Colonic mucosa (tissue), 4 donors: ENCODE results near the gene IL34. TPM values are rescaled to one million over a fixed set of nuclear protein-coding genes. Genes with fewer than 3 reads are reported as not detected.

ENCODE experiments used
- DNase-seq: peaks from one replicate; pipeline ENCODE4 v3.0.0-alpha.2; 2020
- H3K27ac ChIP-seq: fragments of 200-600 bp; one replicate; pipeline ENCODE4 v1.8.0; 2021
- H3K27me3 ChIP-seq: fragments of 200-600 bp; one replicate; pipeline ENCODE4 v1.8.0; 2021
- H3K36me3 ChIP-seq: fragments of 200-600 bp; one replicate; pipeline ENCODE4 v1.8.0; 2021
- H3K4me1 ChIP-seq: fragments of 200-600 bp; one replicate; pipeline ENCODE4 v1.8.0; 2021; ENCODE audit warnings: mild to moderate bottlenecking
- H3K4me3 ChIP-seq: fragments of 200-600 bp; one replicate; pipeline ENCODE4 v1.8.0; 2021
- H3K9ac ChIP-seq, 2 donors: one replicate each; pipeline ENCODE4 v1.7.0; 2013; ENCODE audit warnings: control low read depth in 2 of 2, low read depth in 2 of 2, low read length in 2 of 2
- H3K9me3 ChIP-seq: fragments of 200-600 bp; one replicate; pipeline ENCODE4 v1.8.0; 2021
- intact Hi-C: fragments of 100-400 bp; cut with DNase I; formaldehyde crosslinking; loops from one replicate; pipeline ENCODE4 v1.14.1; 2022
- total RNA-seq, 2 donors: library from RNA; stranded (reverse); fragmentation: NEBNext Ultra II Directional in 1 of 2; extraction: Animal tissue kit (Norgen Biotek cat#: 25700) in 1 of 2; gene quantifications; one replicate each; pipeline ENCODE4 v1.2.1, GENCODE V29; 2021
- TF ChIP-seq, protein P1 (sequence below): fragments of 200-600 bp; IDR thresholded peaks from one replicate; pipeline ENCODE4 v1.8.0; 2022; ENCODE audit warnings: antibody characterized with exemption, mild to moderate bottlenecking
- donor health status: healthy.
- donor health status: DM: no; HTN: no; CAD: no.
- donor health status: DM: no; HTN: no; CAD: no.

Gene IL34
- total RNA-seq, 2 donors from 2014 or later, result 1.1 to 2.8 TPM

DNA sequence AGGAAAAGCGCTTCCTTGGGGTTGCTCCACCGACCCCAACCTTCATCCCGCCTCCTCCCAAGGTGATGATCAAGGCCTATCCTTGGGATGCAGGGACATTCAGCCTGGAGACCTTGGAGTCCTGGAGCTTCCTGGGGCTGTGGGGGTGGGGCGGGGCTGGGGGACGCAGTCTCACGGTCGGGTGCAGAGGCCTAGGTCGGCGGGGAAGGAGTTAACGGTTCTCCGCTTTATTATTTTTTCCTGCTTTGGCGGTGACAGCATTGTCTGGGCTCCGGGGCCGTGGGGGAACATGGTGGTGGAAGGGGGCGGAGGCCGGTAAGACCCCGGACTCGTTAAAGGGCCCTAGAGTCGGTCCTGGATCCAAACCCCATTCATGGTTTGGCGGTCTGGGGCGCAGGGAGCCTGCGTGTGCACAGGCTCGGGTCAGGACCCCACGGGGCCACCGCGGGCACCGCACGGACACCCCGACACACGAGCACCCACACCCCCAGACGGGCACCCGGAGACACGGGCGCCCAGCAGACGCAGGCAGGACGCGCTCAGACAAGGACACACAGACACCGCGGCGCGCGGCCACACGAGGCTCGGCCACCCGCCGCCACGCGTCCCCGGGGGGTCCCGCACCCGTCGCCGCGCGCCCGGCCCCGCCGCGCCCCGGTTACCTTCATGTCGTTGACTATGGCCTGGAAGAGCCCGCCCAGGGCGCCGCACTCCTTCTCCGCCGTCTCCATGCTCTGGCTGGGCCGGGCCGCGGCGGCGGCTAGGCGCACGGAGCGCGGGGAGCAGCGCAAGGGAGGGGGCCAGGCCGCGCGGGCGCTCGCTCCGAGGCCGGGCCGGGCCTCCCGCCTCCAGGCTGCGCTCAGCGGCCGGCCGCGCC is 38.9 kb downstream of the IL34 start:
- peak overlapping the region; percentile 50 for H3K4me3 ChIP-seq
- TF ChIP-seq, protein P1, sequence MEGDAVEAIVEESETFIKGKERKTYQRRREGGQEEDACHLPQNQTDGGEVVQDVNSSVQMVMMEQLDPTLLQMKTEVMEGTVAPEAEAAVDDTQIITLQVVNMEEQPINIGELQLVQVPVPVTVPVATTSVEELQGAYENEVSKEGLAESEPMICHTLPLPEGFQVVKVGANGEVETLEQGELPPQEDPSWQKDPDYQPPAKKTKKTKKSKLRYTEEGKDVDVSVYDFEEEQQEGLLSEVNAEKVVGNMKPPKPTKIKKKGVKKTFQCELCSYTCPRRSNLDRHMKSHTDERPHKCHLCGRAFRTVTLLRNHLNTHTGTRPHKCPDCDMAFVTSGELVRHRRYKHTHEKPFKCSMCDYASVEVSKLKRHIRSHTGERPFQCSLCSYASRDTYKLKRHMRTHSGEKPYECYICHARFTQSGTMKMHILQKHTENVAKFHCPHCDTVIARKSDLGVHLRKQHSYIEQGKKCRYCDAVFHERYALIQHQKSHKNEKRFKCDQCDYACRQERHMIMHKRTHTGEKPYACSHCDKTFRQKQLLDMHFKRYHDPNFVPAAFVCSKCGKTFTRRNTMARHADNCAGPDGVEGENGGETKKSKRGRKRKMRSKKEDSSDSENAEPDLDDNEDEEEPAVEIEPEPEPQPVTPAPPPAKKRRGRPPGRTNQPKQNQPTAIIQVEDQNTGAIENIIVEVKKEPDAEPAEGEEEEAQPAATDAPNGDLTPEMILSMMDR, result no peak
- no peaks in the 10 kb centered on the region for H3K36me3 ChIP-seq
- peaks cover 2% of the 10 kb centered on the region for H3K4me1 ChIP-seq
- peak overlapping the region; percentile 66 to 74 for H3K9ac ChIP-seq
- no peak for DNase-seq
- intact Hi-C loops, result no loop called here
- H3K9me3 ChIP-seq, result no peaks in the 10 kb centered on the region
- no peaks in the 10 kb centered on the region for H3K27me3 ChIP-seq
- H3K27ac ChIP-seq, result peak overlapping the region; percentile 36

DNA sequence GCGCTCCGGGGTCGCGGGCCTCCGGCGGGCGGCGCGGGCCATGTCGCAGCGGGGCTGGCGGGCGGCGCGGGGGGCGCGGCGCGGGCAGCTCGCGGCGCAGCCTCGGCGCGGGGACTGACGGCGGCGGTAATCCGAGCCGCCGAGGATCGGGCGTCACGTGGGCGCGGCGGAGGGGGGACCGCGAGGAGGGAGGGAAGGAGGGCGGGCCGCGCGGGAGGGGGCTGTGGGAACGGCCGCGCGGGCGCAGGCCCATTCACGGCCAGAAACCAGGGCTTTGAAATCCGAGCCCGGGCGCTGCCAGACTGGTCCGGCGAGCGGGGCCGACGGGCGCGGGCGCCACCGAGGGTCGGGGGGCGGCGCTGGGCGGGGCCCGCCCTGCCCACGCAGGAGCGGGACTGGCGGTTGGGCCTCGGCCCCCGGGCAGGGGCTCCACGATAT is 39.6 kb downstream of the IL34 start, which contains the start of gene MTSS2:
Gene MTSS2, minus strand, starts transcription at position 116 of the 438 bp plus-strand sequence. CDS start 262 bp downstream, outside the sequence.
- no peaks in the 10 kb centered on the region for H3K27me3 ChIP-seq
- H3K36me3 ChIP-seq, result no peaks in the 10 kb centered on the region
- peaks cover 7% of the 10 kb centered on the region for H3K4me1 ChIP-seq
- H3K27ac ChIP-seq, result peak within 1 kb of the TSS; percentile 44
- TF ChIP-seq, protein P1, result no peak
- peak; percentile 66 for DNase-seq
- peak within 1 kb of the TSS; percentile 50 for H3K4me3 ChIP-seq
- no peaks in the 10 kb centered on the region for H3K9me3 ChIP-seq
- H3K9ac ChIP-seq, result peak within 1 kb of the TSS; percentile 66 to 74
- intact Hi-C loops, result no loop called here

DNA sequence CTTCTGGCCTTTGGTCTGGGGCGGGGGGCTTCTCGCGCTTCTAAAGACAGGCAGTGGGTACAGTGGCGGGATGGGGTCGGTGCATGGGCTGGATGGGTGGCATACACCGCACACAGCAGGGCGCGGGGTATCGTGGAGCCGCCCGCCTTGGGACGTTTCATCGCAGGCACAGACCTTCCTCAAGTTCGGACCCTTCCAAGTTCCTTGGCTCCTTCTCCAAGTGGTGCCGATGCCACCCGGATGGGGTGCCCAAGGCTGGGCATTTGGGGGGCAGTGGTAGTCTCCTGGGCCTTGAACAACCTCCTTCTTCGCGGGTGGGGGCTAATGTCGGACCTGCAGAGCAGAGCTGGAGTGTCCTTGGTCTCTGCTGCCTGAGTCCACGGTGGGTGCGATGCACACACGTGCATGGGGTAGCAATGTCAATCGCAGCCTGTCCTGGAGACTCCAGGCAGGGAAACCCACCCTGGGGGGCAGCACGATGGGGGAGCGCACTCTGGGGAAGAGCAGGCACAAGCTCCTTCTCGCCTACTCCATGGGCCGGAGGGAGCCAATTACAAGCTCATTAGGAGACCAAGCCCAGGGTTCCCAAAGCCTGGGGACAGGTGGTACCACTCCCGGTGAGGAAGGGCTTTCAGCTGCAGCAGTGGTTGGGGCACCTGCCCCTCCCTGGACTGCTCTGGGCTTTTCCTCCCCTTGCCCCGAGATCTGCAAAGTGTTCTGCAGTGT is 40.2 kb downstream of the IL34 start:
- H3K36me3 ChIP-seq, result no peaks in the 10 kb centered on the region
- no peaks in the 10 kb centered on the region for H3K27me3 ChIP-seq
- H3K9me3 ChIP-seq, result no peaks in the 10 kb centered on the region
- peak overlapping the region; percentile 44 for H3K27ac ChIP-seq
- H3K4me1 ChIP-seq, result peaks cover 12% of the 10 kb centered on the region
- H3K4me3 ChIP-seq, result peak overlapping the region; percentile 30
- TF ChIP-seq, protein P1, result no peak
- DNase-seq, result no peak
- H3K9ac ChIP-seq, result peak overlapping the region; percentile 51 to 60
- intact Hi-C loops, result no loop called here

DNA sequence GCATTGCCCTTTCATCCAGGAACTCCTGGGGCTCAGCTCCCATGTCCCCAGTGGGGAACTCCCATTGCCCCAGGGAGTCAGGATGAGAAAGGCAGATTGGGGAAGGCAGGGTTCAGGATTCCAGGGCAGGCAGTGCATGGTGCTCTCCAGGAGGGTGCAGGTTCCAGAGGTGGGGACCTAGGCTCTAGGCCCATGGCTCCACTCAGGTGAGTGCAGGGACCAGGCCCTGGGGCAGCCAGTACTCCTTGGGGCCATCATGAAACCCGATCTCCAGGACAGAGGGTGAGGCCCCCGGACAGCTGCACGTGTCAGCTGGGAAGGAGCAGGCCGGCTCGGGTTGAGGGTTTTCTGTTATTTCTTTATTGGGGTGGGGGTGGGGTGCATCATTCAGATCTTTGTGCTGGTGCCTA is 40.7 kb downstream of the IL34 start:
- DNase-seq, result no peak
- H3K36me3 ChIP-seq, result no peaks in the 10 kb centered on the region
- TF ChIP-seq, protein P1, result no peak
- no peaks in the 10 kb centered on the region for H3K9me3 ChIP-seq
- peak overlapping the region in 1 of 2 donors; percentile 51 for H3K9ac ChIP-seq
- H3K4me3 ChIP-seq, result no peak overlapping the region
- peak overlapping the region; percentile 74 for H3K27ac ChIP-seq
- H3K4me1 ChIP-seq, result peaks cover 12% of the 10 kb centered on the region
- H3K27me3 ChIP-seq, result no peaks in the 10 kb centered on the region
- intact Hi-C loops, result no loop called here

DNA sequence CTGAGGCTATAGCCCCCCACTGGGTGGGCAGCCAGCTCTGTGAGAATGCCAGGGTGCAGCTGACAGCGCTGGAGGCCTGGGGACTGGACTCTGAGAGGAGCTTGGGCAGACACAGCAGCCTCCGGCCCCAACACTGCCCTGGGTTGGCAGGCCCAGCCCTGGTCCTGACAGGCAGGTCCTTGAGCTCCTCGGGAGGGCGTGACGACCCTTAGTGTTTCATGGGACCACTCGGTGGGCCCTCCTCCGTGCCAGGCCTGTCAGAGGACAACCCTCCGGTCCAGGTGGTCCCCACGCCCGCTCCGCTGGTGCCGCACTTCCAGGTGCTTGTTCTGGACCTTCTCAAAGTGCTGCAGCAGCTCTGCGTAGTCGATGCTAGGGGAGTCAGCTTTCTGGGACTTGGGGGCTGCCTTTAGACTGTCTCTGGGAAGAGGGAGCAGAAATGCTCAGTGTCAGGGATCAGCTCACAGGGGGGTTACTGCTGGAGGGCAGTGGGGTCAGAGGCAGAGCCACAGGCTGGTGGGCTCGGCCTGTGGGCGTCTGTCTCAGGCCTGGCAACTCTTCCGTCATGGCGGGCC is 41.4 kb downstream of the IL34 start:
- H3K27me3 ChIP-seq, result no peaks in the 10 kb centered on the region
- H3K4me1 ChIP-seq, result peaks cover 12% of the 10 kb centered on the region
- intact Hi-C loops, result no loop called here
- DNase-seq, result no peak
- H3K4me3 ChIP-seq, result no peak overlapping the region
- H3K36me3 ChIP-seq, result no peaks in the 10 kb centered on the region
- no peaks in the 10 kb centered on the region for H3K9me3 ChIP-seq
- H3K27ac ChIP-seq, result peak overlapping the region; percentile 74
- TF ChIP-seq, protein P1, result no peak
- peak overlapping the region; percentile 17 to 34 for H3K9ac ChIP-seq
